Fibroblast of skin of left quadriceps (primary cell): ENCODE measurements around the gene AUTS2.
"Not testable (repeated sequence)": the region's sequence is repeated elsewhere in the genome, so short reads cannot be mapped to it uniquely, and the experiment has no call there.

Experiments
- DNase-seq, 2 experiments: peaks; one replicate each; pipeline ENCODE4 v3.0.0-alpha.2; 2013; ENCODE audit warnings: low read depth in 2 of 2

The AUTS2 gene

GRCh38 chr7:70648499-70648861 lies 1050.2 kb downstream of the AUTS2 start:
- not testable (repeated sequence) for DNase-seq

DNA sequence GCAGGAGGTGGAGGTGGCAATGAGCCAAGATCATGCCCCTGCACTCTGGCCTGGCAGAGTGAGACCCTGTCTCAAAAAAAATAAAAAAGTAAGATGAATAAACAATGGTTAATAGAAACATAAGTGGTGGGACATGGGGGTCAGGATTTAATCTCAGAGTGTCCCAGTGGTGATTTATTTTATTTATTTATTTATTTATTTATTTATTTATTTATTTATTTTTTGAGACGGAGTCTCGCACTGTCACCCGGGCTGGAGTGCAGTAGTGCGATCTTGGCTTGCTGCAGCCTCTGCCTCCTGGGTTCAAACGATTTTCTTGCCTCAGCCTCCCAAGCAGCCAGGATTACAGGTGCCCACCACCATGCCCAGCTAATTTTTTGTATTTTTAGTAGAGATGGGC lies 1051.0 kb downstream of the AUTS2 start:
- DNase-seq: no peak

- DNase-seq: no peak
Measured at GRCh38 chr7:70654146-70654545, 1055.9 kb downstream of the AUTS2 start.

- DNase-seq: no peak
Measured at GRCh38 chr7:70654979-70655378, 1056.7 kb downstream of the AUTS2 start.

DNA sequence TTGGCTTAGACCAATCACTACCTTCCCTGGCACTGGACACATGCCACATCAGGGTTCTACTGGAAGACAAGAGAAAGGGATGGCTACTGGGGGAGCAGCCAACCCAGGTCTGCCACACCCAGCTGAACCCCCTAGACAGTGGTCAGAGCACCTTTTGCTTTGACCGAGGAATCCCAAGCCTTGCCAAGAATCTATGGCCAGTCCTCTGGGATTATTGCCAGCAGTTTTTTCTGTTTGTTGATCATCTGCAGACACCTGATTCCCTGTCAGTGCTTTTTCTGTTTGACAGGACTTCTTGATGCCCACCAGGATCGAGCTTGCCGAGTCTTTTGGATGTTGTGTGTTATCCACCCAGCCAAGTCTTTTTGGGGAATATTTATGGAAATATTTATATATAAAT lies 1057.4 kb downstream of the AUTS2 start:
- no peak for DNase-seq

- DNase-seq: no peak
Measured at GRCh38 chr7:70657571-70657970, 1059.3 kb downstream of the AUTS2 start.

- no peak for DNase-seq
Measured at GRCh38 chr7:70657989-70658632, 1059.8 kb downstream of the AUTS2 start.

- DNase-seq: no peak
Measured at GRCh38 chr7:70659263-70659662, 1061.0 kb downstream of the AUTS2 start.

GRCh38 chr7:70660154-70660818 lies 1062.0 kb downstream of the AUTS2 start:
- no peak for DNase-seq

- no peak for DNase-seq
Measured at GRCh38 chr7:70660819-70661191, 1062.5 kb downstream of the AUTS2 start.

- no peak for DNase-seq
Measured at GRCh38 chr7:70663680-70664079, 1065.4 kb downstream of the AUTS2 start.

DNA sequence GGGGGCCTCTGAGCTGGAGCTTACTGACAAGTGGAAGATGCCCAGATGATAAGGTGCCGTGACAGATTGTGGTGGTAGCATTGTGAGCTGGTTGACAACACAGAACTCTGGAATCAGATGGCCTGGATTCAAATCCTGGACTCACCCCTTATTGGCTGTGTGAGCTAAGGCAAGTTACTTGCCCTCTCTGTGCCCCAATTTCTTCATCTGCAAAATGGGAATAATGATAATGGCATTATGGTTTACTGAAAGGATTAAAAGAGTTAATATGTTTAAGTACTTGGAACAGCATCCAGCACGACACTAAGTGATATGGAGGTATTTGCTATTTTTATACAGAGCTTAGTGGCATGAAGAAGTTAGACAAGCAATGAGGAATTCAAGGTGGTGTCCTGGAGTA lies 1067.7 kb downstream of the AUTS2 start:
- no peak for DNase-seq

DNA sequence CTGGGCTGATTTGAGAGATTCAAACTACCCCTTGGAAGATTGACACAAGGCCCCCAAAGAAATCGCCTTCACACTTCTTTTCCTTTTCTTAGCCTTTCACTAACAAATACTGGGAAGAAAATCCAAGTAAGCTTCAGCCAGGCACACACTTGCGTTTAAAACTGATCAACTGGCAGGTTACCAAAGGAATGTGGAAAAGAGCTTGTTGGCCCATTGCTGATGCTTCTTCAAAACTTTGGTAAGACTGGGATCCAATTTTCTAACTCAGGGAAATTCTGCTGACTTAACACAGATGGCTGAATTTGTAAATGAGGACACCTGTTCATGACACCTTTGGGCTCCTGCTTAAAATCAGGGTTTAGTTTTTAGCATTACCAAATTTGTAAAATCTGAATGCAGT lies 1069.1 kb downstream of the AUTS2 start:
- no peak for DNase-seq

DNA sequence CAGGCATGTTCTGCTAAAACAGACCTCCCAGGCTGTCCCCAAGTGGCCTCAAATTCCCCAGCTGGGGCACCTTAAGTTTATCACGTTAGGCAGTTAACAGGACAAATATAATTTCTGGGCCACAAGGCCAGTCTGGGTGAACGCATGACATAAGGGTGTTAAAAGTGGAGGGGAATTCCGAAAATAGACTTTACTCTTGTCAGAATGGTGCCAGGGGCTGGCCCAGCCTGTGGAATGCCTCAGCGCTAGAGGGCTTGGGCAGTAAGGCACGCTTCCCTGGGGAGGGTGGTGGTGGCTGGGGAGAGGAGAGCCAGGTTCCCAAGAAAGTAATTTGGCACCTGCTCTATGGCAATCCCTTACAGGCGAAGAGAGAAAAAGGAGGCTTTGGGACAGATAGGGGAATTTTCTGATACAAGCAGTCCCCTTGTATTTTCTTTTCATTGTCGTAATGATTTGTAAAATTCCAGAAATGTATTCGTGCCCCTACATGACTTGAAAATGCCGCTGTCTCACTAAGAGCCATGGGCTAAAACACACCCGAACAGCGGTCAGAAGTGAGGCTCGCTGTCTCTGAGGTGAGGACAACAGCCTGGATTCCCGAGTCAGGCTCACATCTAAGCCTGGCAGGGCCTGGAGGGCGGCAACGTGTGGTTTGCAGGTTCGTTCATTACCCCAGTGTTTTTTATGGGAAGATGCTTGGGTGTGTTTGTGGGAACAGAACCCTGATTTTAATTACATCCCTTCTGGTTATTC lies 1070.5 kb downstream of the AUTS2 start:
- DNase-seq: no peak

DNA sequence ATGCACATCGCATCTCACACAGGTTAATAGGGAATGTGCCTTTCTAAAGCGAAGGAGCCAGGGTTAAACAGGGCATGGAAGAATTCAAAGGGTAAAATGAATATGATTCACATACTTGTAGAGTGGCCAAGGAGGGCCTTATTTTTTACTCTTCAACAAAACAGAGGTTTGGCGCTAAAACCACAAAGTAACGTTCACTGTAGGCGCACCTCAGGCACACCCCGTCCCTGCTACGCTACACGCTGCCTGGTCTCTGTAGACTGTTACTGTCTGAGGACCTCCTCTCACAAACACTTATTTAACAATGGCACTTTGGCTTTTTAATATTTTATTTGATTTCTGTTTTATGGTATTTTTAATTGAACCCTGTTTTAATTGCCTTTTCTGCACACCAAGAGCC lies 1071.6 kb downstream of the AUTS2 start:
- no peak for DNase-seq

DNA sequence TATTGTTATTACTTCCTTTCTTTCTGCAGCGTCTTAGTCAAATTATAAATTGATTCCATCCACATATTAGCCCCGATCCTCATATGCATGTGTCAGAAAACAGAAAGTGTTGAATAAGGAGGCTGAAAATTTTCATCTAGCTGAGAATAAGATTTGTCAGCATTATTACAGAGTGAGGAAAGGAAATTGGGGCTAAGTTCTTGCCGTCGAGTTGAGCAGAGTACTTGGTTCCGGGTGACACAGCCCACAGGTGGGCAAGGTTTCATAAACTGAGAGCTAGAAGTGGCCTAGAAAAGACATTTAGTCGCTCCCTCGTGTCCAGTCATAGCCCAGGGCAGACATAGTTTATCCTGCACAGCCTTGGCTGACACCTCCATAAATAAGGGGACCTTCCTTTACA lies 1072.0 kb downstream of the AUTS2 start:
- no peak for DNase-seq

DNA sequence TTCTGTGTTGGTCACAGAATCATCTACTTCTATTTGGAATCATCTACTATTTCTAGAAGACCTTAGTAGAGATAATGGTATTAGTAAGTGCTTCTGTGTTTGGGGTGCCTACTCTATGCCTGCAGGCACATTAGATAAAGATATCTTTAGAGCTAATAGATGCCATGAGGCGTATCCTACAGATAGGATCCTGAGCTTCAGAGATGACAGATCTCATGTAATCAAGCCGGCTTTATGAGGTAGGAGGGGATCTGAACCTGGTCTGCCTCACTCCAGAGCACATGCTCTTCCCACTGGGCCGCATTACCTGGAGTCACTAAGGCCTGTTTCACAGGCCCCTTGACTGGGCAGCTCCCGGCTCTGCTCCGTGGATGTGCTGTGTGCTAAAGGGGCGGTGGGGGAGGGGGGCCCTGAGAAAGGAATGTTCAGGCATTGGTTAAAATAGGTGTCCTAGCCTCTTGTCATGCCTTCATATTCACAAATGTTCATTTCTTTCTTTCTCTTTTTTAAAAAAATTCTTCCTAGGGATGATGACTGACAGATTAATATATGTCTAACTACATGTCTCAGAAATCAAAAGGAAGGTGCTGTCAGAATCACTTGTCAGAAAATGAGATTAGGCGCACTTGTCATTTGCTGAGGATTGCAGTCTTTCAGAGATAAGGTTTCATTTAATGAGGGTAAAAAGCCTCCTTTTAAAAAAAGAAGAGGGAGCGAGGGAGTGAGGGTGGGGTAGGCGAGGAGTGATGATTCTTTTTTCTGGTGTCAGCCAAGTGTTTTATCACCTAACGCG lies 1075.7 kb downstream of the AUTS2 start:
- no peak for DNase-seq

DNA sequence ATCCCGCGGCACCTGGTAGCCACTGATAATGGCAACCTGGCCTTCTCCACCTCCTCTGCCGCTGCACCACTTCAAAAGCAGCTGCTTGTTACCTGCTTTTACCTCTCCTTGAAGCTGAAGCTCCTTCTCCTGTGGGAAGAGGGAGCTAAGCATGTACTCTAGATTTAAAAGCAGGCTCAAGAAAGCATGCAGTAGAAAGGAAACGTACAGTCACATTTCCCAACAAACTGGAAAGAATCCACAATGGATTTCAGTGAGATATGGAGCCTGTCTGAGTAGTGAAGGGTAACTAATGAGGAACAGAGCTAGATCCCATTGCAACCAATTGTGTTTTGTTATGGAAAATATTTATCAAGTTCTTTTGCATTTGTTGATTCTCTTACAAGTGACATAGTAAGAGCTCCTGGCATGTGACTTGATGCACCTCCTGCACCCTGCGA lies 1076.3 kb downstream of the AUTS2 start:
- DNase-seq: no peak

DNA sequence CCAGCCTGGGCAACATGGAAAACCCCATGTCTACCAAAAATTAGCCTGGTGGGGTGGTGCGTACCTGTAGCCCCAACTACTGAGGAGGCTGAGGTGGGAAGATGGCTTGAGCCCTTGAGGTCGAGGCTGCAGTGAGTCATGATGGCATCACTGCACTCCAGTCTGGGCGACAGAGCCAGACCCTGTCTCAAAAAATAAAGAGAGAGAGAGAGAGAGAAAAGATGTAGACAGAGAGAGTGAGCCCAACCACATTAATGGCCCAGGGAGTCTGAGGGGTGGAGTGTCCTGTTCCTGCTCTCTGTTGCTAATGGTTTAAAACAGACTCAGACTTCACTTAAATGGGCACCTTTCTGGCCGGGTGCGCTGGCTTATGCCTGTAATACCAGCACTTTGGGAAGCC lies 1078.0 kb downstream of the AUTS2 start:
- DNase-seq: no peak

DNA sequence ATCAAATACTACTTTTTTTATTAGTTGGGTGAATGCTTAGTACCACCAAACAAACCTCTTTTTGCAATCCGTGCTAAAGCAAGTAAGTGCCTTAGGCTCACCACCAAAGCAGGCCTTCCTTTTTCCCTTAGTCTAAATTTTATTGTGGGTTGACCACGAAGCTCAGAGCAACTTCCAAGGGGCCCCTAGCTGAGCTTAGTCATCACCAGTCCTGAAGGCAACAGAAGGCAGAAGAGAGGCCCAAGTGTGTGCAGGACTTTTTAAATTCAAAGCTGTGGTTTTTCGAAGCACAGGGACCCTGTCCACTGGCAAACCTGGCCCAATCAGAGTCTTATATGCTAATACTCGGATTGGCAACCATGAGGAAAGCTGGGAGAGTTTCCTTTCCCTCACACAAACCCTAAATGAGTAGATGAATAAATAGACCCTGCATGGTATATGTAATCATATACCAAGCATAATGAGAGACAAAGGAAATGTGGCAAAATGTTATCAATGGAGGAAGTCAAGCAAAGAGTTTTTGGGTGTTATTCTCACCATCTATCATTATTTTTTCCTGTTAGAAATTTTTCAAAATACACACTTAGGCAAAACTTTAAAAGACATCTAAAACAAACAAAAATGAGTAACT lies 1080.5 kb downstream of the AUTS2 start:
- peak; percentile 45 to 62 for DNase-seq

DNA sequence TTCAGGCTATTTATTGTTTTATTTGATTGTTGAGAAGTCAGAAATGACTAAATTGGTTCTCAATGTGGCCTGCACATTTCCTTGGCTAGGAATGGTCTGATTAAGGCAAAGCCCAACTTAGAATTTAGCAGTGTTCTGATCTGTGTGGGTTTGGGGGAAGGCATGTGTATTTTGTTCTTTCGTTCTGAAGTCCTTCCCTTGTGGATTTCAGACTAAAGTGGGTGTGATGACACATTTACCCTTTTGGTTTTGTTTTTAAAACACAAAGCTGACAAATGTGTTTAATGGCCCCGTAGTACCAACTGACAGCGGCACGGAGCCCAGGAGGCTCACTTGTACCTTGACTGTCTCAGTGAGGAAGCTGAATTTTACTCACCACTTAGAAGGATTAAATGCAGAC lies 1081.4 kb downstream of the AUTS2 start:
- DNase-seq: peak; percentile 53

- no peak for DNase-seq
Measured at GRCh38 chr7:70680306-70680705, 1082.0 kb downstream of the AUTS2 start.
